Stimulated activated naive CD8-positive, alpha-beta T cell treated with anti-CD3 and anti-CD28 coated beads, Interleukin-15, Interleukin-2, amounts not matched to agents 100 U/mL and 50 U/mL, for 24 hours (primary cell): ENCODE results near the gene AKR1E2.
A peak's percentile ranks its signal among the peaks of the same experiment; 100 is the strongest.
"Not testable (repeated sequence)": the region's sequence is repeated elsewhere in the genome, so short reads cannot be mapped to it uniquely, and the experiment has no call there.

Source experiments
- ATAC-seq: fragments of 150-1000 bp; cut with Tn5 transposase; one replicate; pipeline ENCODE4 v1.10.0; 2021
- DNase-seq: peaks from one replicate; pipeline ENCODE4 v3.0.0; 2021

Gene AKR1E2

GRCh38 chr10:4813496-4813895 is 12.5 kb upstream of the AKR1E2 start:
- DNase-seq: no peak
- no peak for ATAC-seq

DNA sequence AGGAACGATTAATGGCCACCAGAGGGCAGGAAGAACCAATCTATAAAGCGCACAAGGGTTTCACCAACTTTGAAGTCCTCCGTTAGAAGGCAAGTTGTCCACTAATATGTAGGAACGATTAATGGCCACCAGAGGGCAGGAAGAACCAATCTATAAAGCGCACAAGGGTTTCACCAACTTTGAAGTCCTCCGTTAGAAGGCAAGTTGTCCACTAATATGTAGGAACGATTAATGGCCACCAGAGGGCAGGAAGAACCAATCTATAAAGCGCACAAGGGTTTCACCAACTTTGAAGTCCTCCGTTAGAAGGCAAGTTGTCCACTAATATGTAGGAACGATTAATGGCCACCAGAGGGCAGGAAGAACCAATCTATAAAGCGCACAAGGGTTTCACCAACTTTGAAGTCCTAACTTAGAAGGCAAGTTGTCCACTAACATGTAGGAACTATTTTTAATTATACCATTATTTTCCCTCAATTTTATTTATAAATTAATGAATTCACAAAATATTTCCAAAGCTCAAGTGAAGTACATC is 10.3 kb upstream of the AKR1E2 start:
- ATAC-seq, DNase-seq: not testable (repeated sequence)

- DNase-seq (no peak), ATAC-seq (no peak)
Observed at GRCh38 chr10:4816966-4817365, 9.0 kb upstream of the AKR1E2 start.

GRCh38 chr10:4819067-4819466 is 6.9 kb upstream of the AKR1E2 start:
- no peak for ATAC-seq
- no peak for DNase-seq

DNA sequence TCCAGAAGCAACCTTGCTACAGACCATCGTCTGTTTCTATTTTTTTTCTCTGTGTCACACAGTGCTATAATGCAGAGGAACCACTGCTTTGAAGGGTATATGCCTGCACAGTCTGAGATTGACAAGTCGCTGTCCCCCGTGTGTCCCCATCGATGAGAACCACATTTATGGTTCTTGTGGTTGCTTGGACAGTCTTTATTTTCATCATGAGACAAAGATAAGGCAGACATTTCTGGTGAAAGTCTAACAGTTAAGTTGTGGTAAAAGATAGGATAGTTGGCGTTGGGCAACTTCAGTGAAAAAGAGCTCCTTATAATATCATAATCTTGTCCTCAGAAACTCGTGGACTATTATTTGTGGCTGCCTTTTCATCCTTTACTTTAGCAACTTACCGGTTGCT is 6.3 kb upstream of the AKR1E2 start:
- ATAC-seq: no peak

DNA sequence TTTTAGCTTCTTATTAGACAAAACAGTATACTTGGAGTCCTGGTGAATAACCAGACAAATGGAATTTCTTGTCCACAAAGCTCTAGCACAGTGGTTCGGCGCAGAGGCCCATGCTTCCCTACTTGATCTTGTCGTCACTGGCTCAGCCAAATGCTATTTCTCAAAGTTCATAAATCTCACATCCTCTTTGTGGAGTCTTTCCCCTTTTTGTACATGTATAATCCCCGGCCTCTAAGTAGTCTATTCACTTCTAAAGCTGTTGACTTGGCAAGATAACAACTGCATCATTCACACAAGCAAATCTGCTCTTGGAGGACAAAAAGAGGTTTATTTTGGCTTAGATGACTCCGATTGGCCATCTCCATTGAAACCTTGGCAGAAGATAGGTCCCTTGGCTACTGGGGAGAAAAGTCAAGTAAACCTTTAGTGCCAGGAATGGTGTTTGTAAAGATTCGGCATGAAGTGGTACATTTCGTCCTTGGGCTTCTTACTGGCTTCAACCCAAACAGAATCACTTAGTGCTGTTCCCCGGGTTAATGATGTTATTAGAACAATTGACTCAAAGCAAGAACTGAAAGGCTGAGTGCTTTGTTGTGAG is 5.1 kb upstream of the AKR1E2 start:
- ATAC-seq: no peak
- DNase-seq: no peak

More for the DNA sequence above, 6.3 kb upstream of the AKR1E2 start:
- DNase-seq: no peak

- DNase-seq (no peak), ATAC-seq (no peak)
Observed at GRCh38 chr10:4822208-4822607, 3.8 kb upstream of the AKR1E2 start.

DNA sequence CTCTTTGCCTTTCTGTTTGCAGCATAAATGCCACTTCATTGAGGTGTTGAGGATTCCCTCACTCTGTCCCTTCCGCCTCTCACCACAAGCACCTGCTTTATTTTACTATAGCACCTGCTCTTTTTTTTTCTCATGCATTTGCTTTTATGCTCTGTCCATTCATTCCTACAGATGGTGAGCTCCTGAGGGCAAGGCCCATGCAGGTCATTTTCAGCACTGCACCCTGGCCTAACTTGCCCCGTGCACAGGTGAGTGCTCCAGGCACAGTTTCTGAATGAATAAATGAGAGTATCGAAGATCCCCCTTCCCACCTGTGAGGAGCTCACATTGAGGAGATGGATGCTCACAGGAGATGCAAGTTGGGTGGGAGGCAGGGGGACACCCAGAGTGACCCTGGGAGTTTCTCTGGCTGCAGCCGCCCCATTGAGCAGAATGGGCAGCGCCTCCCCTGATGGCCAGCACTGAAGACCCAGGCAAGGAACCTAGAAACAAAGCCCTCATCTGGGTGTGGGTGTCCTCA is 1.2 kb upstream of the AKR1E2 start:
- DNase-seq (no peak), ATAC-seq (no peak)

- ATAC-seq (peak; percentile 5), DNase-seq (no peak)
Observed at GRCh38 chr10:4825456-4825867, 545 bp upstream of the AKR1E2 start.

DNA sequence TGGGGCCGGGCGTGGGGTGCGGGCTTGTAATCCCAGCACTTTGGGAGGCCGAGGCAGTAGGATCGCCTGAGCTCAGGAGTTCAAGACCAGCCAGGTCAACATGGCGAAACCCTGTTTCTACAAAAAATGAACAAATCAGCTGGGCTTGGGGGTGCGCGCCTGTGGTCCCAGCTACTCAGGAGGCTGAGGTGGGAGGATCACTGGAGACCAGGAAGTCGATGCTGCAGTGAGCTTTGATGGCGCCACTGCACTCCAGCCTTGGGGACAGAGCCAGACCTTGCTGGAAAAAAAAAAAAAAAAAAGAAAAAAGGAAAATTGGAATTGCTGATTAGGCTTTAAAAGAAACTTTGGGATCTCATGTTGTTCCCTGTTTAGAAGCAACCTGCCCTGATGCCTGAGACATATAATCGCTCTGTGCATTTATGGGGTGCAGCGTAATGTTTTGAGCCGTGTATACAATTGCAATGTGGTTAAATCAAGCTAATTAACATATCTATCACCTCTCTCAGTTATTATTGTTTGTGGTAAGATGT is 851 bp downstream of the AKR1E2 start:
- no peak for ATAC-seq
- no peak for DNase-seq

DNA sequence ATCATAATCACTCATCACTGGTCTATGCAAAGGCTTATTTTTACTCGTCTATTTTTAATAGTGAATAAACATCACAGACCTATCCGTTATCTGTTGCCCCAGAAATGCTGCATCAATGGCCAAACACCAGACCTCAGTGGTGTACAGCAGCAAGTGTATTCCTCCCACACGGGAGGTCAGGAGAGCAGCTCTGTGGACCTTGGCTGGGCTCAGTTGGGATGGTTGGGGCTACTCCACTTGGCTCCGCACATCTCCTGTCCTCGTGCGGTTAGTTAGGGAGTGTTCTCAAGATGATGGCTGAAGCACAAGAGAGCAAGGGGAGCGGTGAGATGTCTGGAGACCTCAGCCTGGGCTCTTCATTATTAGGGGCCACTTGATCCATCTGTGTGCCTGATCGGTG is 2.0 kb downstream of the AKR1E2 start:
- DNase-seq: no peak
- ATAC-seq: no peak

GRCh38 chr10:4830551-4830950 is 4.5 kb downstream of the AKR1E2 start:
- DNase-seq (no peak), ATAC-seq (no peak)

GRCh38 chr10:4831091-4831490 is 5.1 kb downstream of the AKR1E2 start:
- no peak for ATAC-seq
- no peak for DNase-seq

- no peak for ATAC-seq
- DNase-seq: no peak
Observed at GRCh38 chr10:4833286-4833685, 7.3 kb downstream of the AKR1E2 start.

DNA sequence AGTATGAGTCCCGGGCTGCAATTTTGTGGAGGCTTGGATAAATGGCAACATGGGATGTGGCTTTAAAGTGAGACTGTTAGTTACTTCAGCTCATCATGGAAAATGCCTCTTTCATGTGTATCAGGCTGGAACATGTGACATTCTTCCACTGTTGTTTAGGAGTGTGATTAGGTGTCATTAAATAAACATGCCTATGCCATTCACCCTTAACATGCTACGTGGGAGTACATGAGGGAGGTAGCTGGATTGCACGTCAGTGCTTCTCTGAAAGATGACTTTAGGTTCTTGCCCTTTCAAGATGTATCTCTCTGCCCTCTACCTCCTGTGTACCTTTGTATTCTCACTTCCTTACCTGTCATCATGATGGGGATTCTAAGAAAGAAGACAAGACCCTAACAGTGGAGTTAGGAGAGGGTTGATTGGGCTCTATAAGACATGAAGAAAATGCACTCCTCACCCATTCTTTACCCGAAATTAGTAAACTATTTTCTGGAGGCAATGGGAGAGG is 8.9 kb downstream of the AKR1E2 start:
- DNase-seq (no peak), ATAC-seq (no peak)

- no peak for ATAC-seq
- DNase-seq: no peak
Observed at GRCh38 chr10:4835494-4835918, 9.5 kb downstream of the AKR1E2 start.

DNA sequence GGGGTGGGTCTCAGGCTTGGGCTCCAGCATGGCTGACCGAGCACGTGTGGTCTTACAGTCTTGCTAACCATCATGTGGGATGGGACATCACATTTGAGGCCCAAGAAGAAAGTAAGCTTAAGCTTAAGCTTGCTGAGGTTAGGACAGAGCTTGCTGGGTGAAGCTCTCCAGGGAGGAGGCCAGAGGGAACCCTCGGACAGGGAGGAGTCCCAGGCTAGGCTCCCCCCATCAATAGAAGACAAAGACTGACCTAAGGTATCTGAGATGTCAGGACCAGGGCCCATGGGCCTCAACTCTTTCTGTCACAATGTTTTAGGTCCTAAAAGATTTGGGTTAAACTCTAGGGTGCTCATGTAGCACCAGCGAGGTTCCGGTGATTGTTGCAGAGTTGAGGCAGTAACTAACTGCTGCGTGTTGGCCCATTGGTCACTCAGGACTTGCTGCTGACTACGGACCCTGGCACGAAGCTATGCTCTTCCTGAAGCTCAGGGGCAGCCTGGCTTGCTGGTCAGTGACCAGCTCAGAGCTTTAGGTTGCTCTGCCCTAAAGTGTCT is 10.5 kb downstream of the AKR1E2 start:
- no peak for DNase-seq
- no peak for ATAC-seq

DNA sequence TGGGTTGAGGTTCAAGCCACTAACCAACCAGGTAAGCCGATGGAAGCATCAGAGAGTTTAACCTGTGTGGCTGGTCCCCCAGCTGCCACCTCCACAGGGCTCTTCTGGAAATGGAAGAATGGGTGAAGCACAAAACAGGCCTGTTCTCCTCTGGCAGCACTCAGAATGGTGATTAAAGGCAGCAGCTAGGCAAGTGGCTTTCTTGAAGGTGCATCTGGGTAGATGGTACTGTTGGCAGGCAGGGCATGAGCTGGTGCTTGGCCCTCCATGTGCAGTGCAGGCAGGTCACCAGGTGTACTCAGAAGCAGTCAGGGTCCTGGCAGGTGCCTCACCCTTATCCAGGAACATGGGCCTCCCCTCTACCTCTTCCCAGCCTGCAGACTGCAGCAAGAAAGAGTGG is 11.5 kb downstream of the AKR1E2 start:
- DNase-seq: no peak
- ATAC-seq: no peak

DNA sequence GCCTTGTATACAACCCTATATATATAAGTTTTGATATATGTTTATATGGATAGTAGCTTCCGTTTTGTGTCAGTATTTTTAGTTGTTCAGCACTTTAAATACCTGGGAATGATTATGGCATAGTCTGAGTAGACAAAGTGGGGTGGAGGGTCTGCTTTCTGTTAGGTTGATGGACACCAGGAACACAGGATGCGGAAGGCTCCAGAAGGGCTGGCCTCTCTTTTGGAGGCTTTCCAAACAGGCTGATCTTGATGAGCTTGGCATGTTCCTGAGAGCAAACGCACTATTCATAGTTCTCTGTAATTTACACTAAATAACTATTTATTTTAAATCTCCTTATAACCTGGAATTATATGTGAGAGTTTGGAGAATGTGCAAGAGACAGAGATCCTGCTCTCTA is 12.7 kb downstream of the AKR1E2 start:
- no peak for DNase-seq
- no peak for ATAC-seq

DNA sequence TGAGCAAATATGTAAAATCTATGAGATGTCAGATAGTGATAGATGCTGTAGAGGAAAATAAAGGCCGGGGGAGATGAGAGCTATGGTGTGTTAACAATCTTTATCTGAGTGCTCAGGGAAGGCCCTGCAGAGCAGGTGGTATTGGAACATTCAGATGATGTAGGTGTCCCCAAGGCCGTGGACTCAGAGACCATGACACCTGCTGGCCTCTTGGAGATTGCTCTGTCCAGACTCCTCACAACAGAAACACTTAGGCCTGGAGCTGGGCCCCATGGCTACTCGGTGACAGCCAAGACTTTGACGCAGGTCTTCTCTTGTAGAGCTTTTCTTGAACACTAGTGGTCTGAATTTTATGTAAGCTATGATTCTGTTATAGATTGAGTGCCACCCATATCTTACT is 13.3 kb downstream of the AKR1E2 start:
- DNase-seq: no peak
- ATAC-seq: no peak

DNA sequence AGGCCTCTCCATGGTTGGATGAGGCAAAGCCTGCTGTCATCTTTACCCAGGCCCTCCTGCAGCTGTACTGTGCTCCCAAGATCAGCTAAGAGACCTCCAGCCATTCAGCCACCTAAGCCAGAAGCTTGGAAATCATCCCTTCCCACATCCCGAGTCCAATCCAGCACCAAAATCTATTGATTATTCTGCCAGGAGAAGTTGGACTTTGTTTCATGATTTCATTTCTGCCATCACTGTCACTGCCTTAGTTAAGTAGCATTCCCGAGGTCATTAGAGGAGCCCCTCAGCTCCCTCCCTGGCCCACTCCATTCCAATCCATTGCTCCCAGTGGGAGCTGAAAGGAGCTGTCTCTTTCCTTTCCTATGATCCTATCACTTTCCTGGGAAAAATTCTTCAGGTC is 14.1 kb downstream of the AKR1E2 start:
- ATAC-seq: no peak
- DNase-seq: no peak

GRCh38 chr10:4843525-4844180 is 17.6 kb downstream of the AKR1E2 start:
- DNase-seq (no peak), ATAC-seq (no peak)

- ATAC-seq (no peak), DNase-seq (no peak)
Observed at GRCh38 chr10:4844864-4845263, 18.9 kb downstream of the AKR1E2 start.
